Medulla oblongata (tissue), 1 donor: Measurements from ENCODE around the gene MAP4K1.
"Not testable (repeated sequence)": the region's sequence is repeated elsewhere in the genome, so short reads cannot be mapped to it uniquely, and the experiment has no call there.

Source experiments
- DNase-seq: peaks from one replicate; pipeline ENCODE4 v3.0.0-alpha.2; 2015; ENCODE audit errors: extremely low spot score

Gene MAP4K1

DNA sequence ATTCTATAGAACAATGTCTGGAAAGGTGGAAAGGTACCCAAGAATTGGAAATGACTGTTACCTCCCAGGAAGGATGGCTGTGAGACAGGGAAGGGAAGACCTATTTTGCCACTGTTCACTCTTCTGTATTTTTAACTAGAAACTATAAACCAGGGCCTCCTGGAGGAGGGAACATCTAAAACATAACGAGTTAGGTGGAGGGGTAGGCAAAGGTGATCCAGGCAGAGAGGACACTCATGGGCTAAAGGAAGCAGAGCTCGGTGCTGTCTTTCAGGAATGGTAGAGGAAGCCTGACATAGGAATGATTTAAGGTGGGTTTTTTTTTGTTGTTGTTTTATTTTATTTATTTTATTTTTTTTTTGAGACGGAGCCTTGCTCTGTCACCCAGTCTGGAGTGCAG lies 7.1 kb upstream of the MAP4K1 start:
- no peak for DNase-seq

DNA sequence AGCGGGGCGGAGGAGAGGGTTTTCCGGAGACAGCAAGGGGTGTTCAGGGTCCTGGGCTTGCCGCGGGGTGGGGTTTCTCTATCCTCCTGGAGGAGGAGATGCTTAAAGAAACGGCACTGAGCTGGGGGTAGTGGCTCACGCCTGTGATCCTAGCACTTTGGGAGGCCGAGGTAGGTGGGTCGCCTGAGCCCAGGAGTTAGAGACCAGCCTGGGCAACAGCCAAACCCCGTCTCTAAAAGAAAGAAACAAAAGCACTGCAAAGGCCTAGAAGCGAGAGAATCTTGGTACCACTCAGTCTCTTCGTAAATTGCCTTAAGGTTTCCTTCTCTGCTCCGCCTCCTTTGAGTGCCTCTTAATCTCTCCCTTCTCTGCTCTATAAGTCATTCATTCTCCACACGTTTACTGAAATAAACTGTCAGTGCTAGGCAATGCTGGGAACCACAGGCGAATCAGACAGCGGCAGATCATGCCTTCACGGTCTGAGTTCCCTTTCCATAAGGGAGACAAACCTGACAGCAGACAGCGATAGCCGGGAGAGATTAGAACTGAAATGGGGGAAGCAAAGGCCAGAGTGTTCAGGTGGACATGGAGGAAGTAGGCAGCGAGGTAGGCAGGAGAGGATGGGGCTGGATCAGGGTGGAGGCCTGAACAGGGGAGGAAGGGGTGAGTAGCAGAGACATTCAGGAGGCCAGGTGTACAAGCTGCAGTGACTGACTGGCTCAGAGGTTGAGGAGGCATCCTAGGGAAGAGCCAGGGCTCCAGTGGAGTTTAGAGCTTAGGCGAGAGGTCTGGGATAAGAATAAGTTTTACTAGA lies 1.8 kb upstream of the MAP4K1 start:
- DNase-seq: no peak

DNA sequence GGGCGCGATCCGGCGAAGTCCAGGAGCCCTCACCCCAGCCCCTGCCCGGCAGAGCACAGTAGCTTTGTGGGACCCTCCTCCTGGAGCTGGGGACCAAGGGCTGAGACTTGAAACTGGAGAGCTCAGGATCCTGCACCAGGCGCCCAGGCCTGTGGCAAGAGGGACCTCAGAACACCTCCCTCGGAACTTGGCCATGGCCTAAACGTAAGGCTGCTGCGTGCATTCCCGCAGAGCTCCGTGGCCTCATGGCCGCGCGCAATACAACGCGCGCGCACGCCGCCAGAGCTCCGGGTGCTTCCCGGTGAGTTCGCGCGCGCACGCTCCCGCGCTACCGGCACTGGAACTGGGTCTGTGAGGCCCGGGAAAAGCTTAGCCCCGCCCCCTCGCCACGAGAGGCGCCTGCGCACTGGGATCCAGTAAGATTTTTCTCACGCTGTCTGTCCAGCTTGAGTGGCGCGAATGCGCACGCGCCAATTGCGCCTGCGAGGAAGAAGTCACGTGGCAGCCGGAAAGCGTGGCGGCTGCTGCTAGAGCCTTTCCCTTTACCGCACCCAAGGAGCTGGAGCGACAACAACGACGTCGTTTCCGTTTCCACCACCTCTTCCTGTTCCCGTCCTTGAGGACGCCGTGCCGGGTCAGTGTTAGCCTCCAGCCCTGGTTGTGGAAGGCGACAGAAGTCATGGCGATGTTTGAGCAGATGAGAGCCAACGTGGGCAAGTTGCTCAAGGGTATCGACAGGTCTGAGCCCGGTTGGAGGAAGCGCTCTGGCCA lies 1.0 kb upstream of the MAP4K1 start, which contains the start of gene EIF3K:
Gene EIF3K (plus strand): TSS at position 599 of the 771 bp plus-strand sequence. CDS start 81 bp downstream, at position 680.
- peak; percentile 99 for DNase-seq

DNA sequence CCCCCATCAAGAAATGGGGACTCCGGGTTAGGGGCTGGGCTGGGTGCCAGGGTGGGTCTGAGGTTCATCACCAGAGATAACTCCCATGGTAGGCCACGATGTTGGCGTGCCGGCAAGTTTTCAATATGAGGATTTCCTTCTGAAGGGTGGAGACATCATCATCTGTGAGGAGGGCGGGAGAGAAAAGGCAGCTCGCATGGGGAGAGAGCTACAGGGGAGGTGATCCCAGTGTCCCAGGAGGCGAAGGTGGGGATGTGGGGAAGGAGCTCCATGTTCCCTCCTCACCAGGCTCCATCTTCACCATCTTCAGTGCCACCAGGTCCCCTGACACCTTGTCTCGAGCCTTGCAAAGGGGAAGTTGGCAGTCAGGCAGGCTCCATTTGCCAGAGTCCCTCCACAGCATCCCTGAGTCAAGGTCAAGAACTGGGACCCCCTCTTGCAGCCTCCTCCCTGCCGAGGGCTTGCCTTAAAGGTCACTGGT lies 430 bp downstream of the MAP4K1 start:
- DNase-seq: no peak

DNA sequence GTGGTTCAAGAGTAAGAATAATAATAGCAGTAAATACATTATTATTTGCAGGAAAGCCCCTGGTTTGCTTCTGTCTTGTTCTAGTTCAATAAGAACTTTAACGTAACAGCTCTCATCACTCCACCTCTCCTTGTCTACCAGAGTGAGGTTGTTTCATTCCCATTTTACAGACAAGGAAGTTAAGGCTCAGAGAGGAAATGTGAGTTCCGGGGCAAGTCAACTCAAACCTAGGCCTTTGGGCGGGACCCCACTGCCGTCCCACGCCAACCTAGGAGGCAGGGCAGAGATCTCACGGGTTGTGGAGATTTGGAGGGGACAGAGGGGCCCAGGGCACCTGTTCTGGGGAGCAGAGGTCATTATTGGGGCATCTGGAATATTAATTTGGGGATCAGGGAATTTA lies 1.5 kb downstream of the MAP4K1 start:
- DNase-seq: no peak

DNA sequence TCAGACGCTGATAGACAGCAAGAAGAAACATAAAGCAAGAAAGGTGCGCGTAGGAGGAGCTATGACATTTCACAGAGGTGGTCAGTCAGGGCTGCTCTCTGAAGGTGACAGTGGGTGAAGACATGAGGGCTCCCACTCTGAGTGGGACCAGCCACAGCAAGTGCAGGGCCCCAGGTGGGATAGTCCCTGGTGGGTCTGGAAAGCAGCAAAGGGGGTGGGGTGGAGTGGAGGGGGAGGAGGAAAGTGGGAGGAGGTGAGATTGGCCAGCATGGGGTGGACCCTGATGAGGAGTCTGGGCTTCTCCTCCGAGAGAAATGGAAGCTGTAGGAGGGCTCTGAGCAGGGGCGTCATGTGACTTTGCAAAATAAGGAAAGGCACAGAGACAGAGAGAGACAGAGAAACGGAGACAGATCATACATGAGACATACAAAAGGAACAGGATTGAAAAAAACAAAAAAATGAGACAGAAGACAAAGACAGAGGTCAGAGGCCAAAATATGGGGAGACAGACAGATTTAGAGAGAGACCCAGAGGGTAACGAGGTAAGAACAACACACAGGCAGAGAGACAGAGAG lies 2.7 kb downstream of the MAP4K1 start:
- DNase-seq: no peak

DNA sequence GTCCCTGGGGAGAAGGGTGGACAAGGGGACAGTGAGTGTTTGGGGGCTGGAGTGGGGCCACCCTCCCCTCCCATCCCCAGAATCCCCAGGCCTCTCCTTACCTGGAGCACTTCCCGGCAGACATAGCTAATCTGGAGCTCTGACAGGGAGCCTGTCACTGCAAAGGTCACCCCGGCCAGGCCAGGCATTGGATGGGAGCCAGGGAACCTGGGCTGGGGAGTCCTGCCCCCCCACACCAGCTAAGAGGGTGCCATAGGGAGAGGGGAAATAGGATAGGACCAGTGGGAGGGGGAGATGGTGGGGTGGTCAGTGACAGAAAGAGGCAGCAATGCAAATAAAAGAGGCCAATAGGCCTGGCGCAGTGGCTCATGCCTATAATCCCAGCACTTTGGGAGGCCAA lies 3.5 kb downstream of the MAP4K1 start:
- DNase-seq: no peak

DNA sequence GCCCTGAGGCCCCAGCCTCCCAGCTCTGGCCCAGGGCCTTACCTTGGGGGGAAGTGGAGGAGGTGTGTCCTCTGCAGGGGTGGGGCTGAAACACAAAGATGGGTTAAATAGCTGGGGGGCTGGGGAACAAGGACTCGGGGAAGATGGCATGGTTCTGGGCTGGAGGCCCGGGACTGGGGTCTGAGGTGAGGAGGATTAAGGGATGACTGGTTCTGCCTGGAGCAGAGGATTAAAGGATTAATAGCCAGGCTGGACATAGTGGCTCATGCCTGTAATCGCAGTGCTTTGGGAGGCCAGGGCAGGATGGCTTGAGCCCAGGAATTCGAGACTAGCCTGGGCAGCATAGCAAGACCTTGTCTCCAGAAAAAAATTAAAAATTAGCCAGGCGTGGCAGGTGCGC lies 11.6 kb downstream of the MAP4K1 start:
- DNase-seq: no peak

DNA sequence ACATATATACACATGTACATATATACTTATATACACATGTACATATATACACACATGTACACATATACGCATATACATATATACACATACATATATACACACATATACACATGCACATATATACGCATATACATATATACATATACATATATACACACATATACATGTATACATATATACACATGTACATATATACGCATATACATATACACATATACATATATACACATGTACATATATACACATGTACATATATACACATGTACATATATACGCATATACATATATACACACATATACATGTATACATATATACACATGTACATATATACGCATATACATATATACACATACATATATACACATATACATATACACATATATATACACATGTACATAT lies 14.9 kb downstream of the MAP4K1 start:
- DNase-seq: not testable (repeated sequence)

DNA sequence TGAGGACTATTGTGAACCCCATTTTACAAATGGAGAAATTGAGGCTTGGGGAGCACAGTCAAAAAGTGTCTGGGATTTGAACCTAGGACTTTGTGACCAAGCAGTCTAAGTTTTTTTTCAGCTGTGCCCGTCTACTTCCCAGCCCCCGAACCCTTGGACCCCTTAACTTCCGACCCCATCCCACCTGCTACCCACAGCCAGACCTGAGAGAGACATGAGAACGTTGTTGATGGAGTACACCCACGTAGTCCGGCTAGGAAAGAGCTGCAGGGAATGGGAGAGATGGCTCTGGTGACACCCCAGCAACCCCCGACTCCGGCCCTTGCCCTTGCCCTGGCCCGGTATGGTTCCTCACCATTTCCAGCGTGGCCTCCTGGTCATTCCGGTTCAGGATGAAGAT lies 18.0 kb downstream of the MAP4K1 start:
- no peak for DNase-seq

DNA sequence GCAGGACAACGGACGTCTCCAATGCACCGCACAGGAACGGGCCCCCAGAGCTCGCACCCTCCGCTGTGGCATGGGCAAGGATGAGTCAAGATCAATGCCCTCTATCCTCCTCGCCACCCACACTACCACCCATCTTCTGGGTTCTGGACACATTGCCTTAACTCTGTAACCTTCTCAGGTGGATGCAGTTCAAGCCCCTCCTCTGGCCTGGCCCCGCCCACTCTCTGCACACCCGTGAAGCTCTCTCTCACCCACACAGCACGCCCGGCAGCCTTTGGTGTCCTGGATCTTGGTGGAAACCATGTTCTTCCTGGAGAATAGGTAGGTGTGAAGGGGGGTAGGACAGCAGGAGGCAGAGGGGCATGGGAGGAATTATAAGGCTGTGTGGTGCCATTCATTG lies 20.7 kb downstream of the MAP4K1 start:
- no peak for DNase-seq

DNA sequence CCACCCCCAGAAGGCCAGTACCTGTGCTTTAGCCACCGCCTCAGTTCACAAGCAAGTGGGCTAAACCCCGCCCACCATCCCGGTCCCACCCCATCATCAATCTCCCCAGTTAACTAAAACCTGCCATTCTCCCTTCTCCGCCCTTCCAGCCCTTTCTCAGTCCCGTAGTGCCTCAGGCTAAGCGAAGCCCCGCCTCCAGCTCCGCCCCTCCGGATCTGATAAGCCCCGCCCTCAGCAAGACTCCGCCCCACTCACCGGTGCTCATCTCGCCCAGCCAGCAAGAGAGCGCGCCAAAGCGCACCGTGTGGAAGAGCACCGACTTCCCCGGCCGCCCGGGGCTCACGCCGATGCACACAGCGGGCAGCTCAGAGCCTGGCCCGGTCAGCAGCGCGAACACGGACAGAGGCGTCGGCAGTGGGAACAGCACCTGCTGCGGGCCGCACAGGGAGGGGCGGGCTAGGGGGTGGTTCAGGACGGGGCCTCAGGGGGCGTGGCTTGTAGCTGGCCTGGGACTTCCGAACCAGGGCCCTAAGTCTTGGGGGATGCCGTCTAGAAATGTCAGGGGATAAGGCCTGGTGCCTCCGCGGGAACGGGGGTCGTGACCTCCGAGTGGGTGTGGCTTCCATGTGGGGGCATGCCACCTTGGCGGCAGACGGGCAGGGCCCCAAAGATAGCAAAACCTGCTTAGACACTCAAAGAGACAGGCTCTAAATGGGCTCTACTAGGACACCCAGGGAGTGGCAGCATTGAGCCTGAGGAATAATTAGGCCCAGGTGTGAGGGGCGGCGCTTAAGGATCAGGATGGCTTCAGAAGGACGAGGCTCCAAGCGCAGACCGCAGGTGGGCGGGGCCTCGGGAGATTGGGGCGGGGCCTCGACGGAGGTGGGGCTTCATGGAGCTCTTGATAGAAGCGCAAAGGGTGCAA lies 21.4 kb downstream of the MAP4K1 start:
- no peak for DNase-seq

DNA sequence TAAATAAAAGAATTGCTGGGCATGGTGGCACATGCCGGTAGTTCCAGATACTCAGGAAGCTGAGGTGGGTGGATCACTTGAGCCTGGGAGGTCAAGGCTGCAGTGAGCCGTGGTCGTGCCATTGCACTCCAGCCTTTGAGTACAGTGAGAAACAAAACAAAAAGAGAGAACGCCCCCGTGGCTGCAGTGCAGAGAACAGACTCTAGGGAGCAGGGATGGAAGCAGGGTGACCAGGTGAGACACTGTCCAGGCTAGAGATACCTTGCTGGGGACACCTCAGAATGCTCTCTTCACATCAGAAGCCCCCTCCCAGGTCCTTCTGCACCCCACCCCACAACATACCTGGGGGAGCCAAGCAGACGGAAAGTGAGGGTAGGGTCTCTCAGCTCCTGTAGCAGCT lies 24.8 kb downstream of the MAP4K1 start:
- no peak for DNase-seq

DNA sequence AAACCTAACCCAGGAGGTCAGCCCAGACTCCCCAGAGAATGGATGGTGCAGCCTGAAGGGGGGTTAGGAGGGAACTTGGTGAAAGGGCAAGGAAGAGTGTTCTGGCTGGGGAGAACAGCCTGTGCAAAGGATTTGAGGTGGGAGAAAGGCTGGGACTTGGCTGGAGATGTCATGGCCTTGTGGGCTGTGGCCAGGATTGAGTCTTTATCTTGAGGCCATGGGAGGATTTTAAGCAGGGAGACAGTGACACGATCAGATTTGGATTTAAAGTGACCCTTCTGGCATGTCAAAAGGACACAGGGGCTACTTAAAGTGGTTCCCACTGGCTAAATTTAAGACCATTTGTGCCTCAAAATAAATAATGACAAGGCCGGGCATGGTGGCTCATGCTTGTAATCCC lies 29.7 kb downstream of the MAP4K1 start:
- DNase-seq: no peak

DNA sequence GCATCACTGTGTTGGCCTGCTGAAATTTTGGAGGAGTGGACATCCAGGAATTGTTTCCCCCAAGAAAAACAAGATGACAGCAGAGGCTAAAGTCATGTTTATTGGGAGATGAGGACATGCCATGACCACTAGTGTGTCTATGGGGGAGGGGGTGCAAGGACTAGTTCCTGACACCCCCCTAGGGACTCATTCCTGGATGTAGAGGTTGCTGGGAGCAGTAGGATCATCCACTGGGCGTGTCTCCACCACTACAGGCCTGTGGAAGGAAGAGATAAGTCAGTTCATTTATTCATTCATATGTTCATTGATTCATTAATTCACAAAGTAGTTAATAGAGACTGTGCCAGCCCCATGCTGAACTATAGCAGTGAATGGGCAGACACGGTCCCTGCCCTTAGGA lies 30.2 kb downstream of the MAP4K1 start:
- DNase-seq: no peak

DNA sequence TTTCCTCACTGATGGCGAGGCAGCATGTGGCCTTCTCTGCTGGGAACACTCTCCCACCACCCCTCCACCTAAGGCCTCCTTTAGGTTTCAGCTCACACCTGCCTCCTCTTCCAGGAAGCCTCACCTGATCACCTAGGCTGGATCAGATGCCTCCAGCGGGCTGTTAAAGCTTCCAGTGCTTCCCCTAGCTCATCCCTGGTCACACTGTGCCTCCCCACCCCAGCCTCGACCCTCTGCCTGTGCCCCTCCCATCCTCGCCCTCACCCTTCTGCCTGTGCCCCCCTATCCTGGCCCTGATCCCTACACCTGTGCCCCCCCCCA lies 33.8 kb downstream of the MAP4K1 start:
- no peak for DNase-seq

DNA sequence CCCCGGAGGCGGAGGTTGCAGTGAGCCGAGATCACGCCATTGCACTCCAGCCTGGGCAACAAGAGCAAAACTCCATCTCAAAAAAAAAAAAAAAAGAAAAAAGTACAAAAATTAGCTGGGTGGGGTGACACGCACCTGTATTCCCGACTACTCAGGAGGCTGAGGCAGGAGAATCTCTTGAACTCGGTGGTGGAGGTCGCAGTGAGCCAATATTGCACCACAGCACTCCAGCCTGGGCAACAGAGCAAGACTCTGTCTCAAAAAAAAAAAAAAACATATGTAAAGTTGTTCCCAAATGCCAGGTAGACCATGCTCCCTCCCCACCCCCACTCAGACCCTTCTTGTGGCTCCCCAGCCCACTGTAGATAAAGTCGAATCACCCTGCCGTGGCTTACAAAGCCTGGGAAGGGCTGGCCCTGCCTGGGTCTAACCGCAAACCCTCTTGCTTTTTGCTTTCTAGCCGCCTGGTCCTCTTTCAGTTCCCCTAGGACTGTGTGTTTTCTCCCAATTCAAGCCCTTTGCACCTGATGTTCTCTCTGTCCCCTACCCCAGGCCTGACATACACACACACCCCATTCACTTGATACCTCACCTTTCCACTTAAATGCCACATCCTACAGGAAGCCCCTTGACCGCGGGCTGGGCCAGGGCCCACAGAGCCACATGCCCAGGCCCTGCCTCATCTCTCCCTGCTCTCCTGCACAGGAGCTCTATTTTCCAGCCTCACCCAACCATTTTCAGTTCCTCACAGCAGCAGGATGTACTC lies 34.4 kb downstream of the MAP4K1 start:
- peak; percentile 11 for DNase-seq

DNA sequence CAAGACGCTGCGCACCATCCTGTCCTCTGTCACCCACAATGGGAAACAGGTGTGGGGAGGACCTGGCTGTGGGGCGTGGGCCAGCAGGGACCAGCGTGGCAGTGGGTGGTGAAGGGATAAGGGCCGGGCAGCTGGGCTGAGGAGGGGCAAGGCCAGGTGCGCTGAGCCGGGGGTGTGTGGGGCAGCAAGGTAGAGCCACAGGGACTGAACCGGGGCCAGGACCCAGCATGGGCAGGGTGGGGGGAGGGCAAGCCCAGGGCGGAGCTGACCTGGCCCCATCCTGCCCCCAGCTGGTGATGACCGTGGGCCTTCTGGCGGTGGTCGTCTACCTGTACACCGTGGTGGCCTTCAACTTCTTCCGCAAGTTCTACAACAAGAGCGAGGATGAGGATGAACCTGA lies 37.7 kb downstream of the MAP4K1 start:
- no peak for DNase-seq

DNA sequence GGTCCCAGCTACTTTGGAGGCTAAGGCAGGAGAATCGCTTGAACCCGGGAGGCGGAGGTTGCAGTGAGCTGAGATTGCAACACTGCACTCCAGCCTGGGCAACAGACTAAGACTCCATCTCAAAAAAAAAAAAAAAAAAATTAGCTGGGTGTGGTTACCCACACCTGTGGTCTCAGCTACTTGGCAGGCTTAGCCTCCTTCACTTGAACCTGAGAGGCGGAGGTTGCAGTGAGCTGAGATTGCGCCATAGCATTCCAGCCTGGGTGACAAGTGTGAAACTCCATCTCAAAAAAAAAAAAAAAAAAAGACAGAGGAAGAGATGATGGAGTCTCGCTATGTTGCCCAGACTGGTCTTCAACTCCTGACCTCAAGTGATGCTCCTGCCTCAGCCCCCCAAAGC lies 38.4 kb downstream of the MAP4K1 start:
- not testable (repeated sequence) for DNase-seq

DNA sequence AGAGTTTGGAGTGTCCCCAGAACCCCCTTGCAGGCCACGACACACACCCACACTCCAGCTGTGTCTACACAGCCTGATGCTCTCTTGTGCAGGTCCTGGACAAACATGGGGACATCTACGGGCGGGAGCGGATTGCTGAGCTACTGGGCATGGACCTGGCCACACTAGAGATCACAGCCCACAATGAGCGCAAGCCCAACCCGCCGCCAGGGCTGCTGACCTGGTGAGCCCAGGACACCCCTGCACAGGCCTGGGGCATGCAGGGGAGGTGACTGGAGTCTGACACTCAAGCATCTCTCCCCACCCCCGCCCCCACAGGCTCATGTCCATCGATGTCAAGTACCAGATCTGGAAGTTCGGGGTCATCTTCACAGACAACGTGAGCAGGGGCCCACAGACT lies 39.9 kb downstream of the MAP4K1 start:
- no peak for DNase-seq

DNA sequence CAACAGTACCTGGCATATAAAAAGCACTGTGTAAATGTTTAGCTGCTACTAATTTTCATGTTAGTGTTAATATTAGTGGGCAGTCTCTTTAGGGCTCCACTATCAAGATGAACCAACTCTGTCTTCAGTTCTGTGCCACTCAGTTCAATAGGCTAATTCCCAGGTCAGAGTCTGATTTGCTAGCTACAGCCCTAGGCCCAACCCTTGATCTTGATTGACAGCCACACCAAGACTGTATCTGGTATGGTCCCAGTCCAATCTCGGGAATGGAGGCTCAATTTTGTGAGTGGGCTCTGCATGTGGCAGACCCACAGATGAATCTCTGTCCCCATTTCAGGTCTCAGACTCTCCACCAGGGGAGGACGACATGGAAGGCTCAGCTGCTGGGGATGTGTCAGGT lies 46.1 kb downstream of the MAP4K1 start:
- DNase-seq: no peak
